ENCODE measurements around the gene BLACAT1. TPM values are rescaled to one million over a fixed set of nuclear protein-coding genes. Genes with fewer than 3 reads are reported as not detected.
"Not testable (repeated sequence)": the region's sequence is repeated elsewhere in the genome, so short reads cannot be mapped to it uniquely, and the experiment has no call there.

Gene BLACAT1
- total RNA-seq, 4 donors from 2014 or later: 0.44 TPM; not detected in 3

GRCh38 chr1:205410581-205411298 is 45.1 kb downstream of the BLACAT1 start:
- H3K9me3 ChIP-seq: no peaks in the 10 kb centered on the region
- DNase-seq (ENCODE audit: low spot score in 2 of 2): no peak
- no peaks in the 10 kb centered on the region for H3K36me3 ChIP-seq
- WGBS, 2 donors: 47 to 54% methylated on average over 5 of the region's 5 CpGs
- no peak overlapping the region for H3K27ac ChIP-seq
- TF ChIP-seq POLR2A (IDR thresholded peaks at IDR 0.05) (no peak), EP300 (IDR thresholded peaks at IDR 0.05) (no peak), CTCF (IDR thresholded peaks at IDR 0.05) (no peak)
- no peak overlapping the region for H3K4me3 ChIP-seq
- no peaks in the 10 kb centered on the region for H3K4me1 ChIP-seq
- H3K27me3 ChIP-seq: no peaks in the 10 kb centered on the region

GRCh38 chr1:205407970-205408369 is 47.9 kb downstream of the BLACAT1 start:
- TF ChIP-seq EP300 (IDR thresholded peaks at IDR 0.05) (no peak), POLR2A (IDR thresholded peaks at IDR 0.05) (no peak), CTCF (IDR thresholded peaks at IDR 0.05) (no peak)
- Histone ChIP-seq H3K9me3 (no peaks in the 10 kb centered on the region), H3K27ac (no peak overlapping the region), H3K4me3 (no peak overlapping the region), H3K4me1 (no peaks in the 10 kb centered on the region), H3K27me3 (no peaks in the 10 kb centered on the region), H3K36me3 (no peaks in the 10 kb centered on the region)
- DNase-seq (ENCODE audit: low spot score in 2 of 2): no peak
- WGBS, 2 donors: 86 to 88% methylated on average over 5 of the region's 5 CpGs

GRCh38 chr1:205406252-205406651 is 49.6 kb downstream of the BLACAT1 start:
- not testable (repeated sequence) for DNase-seq (ENCODE audit: low spot score in 2 of 2); H3K4me3 ChIP-seq; H3K27ac ChIP-seq; H3K4me1 ChIP-seq; H3K36me3 ChIP-seq; H3K9me3 ChIP-seq; H3K27me3 ChIP-seq
- 89 to 100% methylated on average over 2 to 7 of the region's 12 CpGs for WGBS, 2 donors

Small RNAs within 50 kb of the gene (small RNA-seq; reads per million reads assigned to genes)
- gene MIR135B: not detected

Other genes with a start within 250 kb of the BLACAT1 start
- gene DSTYK, start 244.3 kb downstream of the BLACAT1 start, total RNA-seq: 10 to 100 TPM; 10.5 to 15.5 (median 14.1) TPM
- gene TMCC2, start 228.1 kb downstream of the BLACAT1 start, total RNA-seq: 1 to 10 TPM; 2.4 to 4.8 (median 2.7) TPM
- 1 to 10 TPM in 3 of 4 donors, under 1 TPM in 1; 0.60 to 5.3 (median 2.7) TPM for gene NUAK2, start 134.3 kb downstream of the BLACAT1 start, total RNA-seq
- gene KLHDC8A, start 99.1 kb downstream of the BLACAT1 start, total RNA-seq: 1 to 10 TPM; 4.1 to 5.5 (median 4.6) TPM
- gene LEMD1, start 34.0 kb downstream of the BLACAT1 start, total RNA-seq: not detected
- 10 to 100 TPM in 1 of 4 donors, 1 to 10 TPM in 3; 5.1 to 14.1 (median 7.5) TPM for gene CDK18, start 48.6 kb upstream of the BLACAT1 start, total RNA-seq
- 10 to 100 TPM; 22.4 to 29.7 (median 26.2) TPM for gene ELK4, start 176.0 kb upstream of the BLACAT1 start, total RNA-seq
- gene SLC45A3, start 224.5 kb upstream of the BLACAT1 start, total RNA-seq: 1 to 10 TPM in 2 of 4 donors, under 1 TPM in 2; 0.44 to 2.9 (median 1.3) TPM

Data from tibial nerve (tissue), 4 donors.